Measurements from ENCODE around the gene TMEM184A.

DNA sequence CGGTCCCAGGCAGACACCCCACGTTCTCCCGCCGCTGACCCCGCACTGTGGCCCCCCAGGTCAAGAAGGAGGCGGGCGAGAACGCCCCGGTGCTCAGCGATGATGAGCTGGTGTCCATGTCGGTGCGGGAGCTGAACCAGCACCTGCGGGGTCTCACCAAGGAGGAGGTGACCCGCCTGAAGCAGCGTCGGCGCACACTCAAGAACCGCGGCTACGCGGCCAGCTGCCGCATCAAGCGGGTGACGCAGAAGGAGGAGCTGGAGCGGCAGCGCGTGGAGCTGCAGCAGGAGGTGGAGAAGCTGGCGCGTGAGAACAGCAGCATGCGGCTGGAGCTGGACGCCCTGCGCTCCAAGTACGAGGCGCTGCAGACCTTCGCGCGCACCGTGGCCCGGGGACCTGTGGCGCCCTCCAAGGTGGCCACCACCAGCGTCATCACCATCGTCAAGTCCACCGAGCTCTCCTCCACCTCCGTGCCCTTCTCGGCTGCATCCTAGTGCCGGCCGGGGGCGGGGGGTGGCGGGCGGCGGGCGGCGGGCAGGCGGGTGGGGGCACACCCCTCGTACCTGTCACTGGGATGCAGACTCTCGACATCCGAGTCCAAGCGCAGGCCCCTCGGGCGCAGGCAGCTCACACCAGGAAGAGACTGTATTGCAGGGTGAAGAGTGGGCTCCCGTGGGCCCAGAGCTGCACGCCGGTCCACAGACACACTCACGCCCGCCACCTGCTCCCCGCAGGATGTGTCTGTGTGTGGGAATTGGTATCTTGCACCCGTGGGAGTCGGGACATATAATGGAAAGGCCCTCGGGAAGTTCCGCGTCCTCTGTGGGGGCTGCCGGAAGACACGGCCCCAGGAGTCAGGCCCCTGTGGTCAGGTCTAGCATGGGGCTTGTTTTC, 15.9 kb downstream of the TMEM184A start:
- no peak for TF ChIP-seq EZH2 (IDR thresholded peaks at IDR 0.05; ENCODE audit: insufficient read depth, poor library complexity, severe bottlenecking)
- TF ChIP-seq EZH2phosphoT487 (IDR thresholded peaks at IDR 0.05; ENCODE audit: insufficient read depth, low read depth) = no peak

All from GM23248 (cell line).